Measurements from ENCODE around the gene LAMB2.

- TF ChIP-seq RCOR1 (IDR thresholded peaks at IDR 0.05; ENCODE audit: low read length): no peak
- peak; percentile 55; the same call in 1 of the 2 replicates for TF ChIP-seq TAF1 (IDR thresholded peaks at IDR 0.05; ENCODE audit: borderline replicate concordance, low read depth, low read length)
- TF ChIP-seq CTCF (IDR thresholded peaks at IDR 0.05): no peak
- TF ChIP-seq REST (IDR thresholded peaks at IDR 0.05; ENCODE audit: low read depth, low read length): peak; percentile 17; the same call in 1 of the 2 replicates
- TF ChIP-seq YY1 (IDR thresholded peaks at IDR 0.05; ENCODE audit: low read depth): no peak
- peak; percentile 92 for TF ChIP-seq POLR2AphosphoS5 (IDR thresholded peaks at IDR 0.05; ENCODE audit: low read depth, low read length)
- TF ChIP-seq MXI1 (IDR thresholded peaks at IDR 0.05; ENCODE audit: low read depth, low read length): no peak
- TF ChIP-seq JUND (IDR thresholded peaks at IDR 0.05): no peak
- TF ChIP-seq IRF3 (IDR thresholded peaks at IDR 0.05; ENCODE audit: low read depth, low read length): no peak
Observed at GRCh38 chr3:49120438-49121131, 12.3 kb downstream of the LAMB2 start, which contains the start of gene USP19.
